Testis (tissue), 2 donors: ENCODE results near the gene CDIPT.

Experiments
- CTCF ChIP-seq, 3 experiments: fragments of 450-650 bp in 2 of 3; fragments of 200-600 bp in 1 of 3; sonication (generic) in 1 of 3; IDR thresholded peaks; one replicate each; pipeline ENCODE4 v1.5.1; 2016 to 2019; ENCODE audit warnings: antibody characterized with exemption in 3 of 3, mild to moderate bottlenecking in 2 of 3, moderate library complexity in 1 of 3
- POLR2A ChIP-seq: fragments of 450-650 bp; IDR thresholded peaks from one replicate; pipeline ENCODE4 v1.6.1; 2017; ENCODE audit warnings: antibody characterized with exemption, mild to moderate bottlenecking, moderate library complexity

- TF ChIP-seq POLR2A (no peak), CTCF (IDR thresholded peaks at IDR 0.05) (no peak)
Measured at GRCh38 chr16:29810699-29811169, 52.3 kb downstream of the CDIPT start.
